GM23248 (cell line): ENCODE results near the gene LCNL1. TPM values are rescaled to one million over a fixed set of nuclear protein-coding genes. Genes with fewer than 3 reads are reported as not detected.
A peak's percentile ranks its signal among the peaks of the same experiment; 100 is the strongest.

Experiments
- DNase-seq: peaks from one replicate; pipeline ENCODE4 v3.0.0-alpha.2; 2015
- H2AFZ ChIP-seq: fragments of 200-600 bp; sonication (generic); 2 replicates; pipeline ENCODE4 v1.6.1; 2016; ENCODE audit warnings: antibody characterized with exemption
- H3F3A ChIP-seq: fragments of 200-600 bp; sonication (generic); 2 replicates; pipeline ENCODE4 v1.6.1; 2016; ENCODE audit warnings: mild to moderate bottlenecking, antibody characterized with exemption, mixed run types; ENCODE audit not compliant: insufficient read depth
- H3K27ac ChIP-seq: fragments of 200-600 bp; sonication (generic); 2 replicates; pipeline ENCODE4 v1.5.1; 2016; ENCODE audit warnings: mild to moderate bottlenecking
- H3K27me3 ChIP-seq: fragments of 200-600 bp; sonication (generic); replicated peaks from 2 replicates; pipeline ENCODE4 v1.6.1; 2016; ENCODE audit warnings: mild to moderate bottlenecking; ENCODE audit not compliant: insufficient read depth
- H3K36me3 ChIP-seq: fragments of 200-600 bp; sonication (generic); 2 replicates; pipeline ENCODE4 v1.6.1; 2016; ENCODE audit warnings: low read depth, mild to moderate bottlenecking
- H3K4me1 ChIP-seq: fragments of 200-600 bp; sonication (generic); 2 replicates; pipeline ENCODE4 v1.6.1; 2016; ENCODE audit warnings: mild to moderate bottlenecking; ENCODE audit not compliant: insufficient read depth
- H3K4me2 ChIP-seq: fragments of 200-600 bp; sonication (generic); one replicate; pipeline ENCODE4 v1.6.1; 2016; ENCODE audit warnings: mild to moderate bottlenecking; ENCODE audit not compliant: unreplicated experiment
- H3K4me3 ChIP-seq: fragments of 200-600 bp; sonication (generic); 2 replicates; pipeline ENCODE4 v1.5.1; 2016; ENCODE audit warnings: mild to moderate bottlenecking
- H3K79me2 ChIP-seq: fragments of 200-600 bp; sonication (generic); 2 replicates; pipeline ENCODE4 v1.6.1; 2016; ENCODE audit warnings: mild to moderate bottlenecking; ENCODE audit not compliant: insufficient read depth
- H3K9ac ChIP-seq: fragments of 200-600 bp; sonication (generic); 2 replicates; pipeline ENCODE4 v1.6.1; 2016; ENCODE audit warnings: mild to moderate bottlenecking
- H3K9me2 ChIP-seq: fragments of 200-600 bp; sonication (generic); 2 replicates; pipeline ENCODE4 v1.6.1; 2016; ENCODE audit warnings: mixed run types, mild to moderate bottlenecking, moderate library complexity; ENCODE audit not compliant: insufficient read depth
- H3K9me3 ChIP-seq: fragments of 200-600 bp; sonication (generic); one replicate; pipeline ENCODE4 v1.6.1; 2017; ENCODE audit warnings: low read depth
- H4K20me1 ChIP-seq: fragments of 200-600 bp; sonication (generic); 2 replicates; pipeline ENCODE4 v1.6.0; 2016; ENCODE audit not compliant: insufficient read depth
- EZH2 ChIP-seq: fragments of 200-600 bp; sonication (generic); IDR thresholded peaks from 2 replicates; pipeline ENCODE4 v1.6.1; 2018; ENCODE audit warnings: antibody characterized with exemption, mild to moderate bottlenecking; ENCODE audit not compliant: insufficient read depth, poor library complexity, severe bottlenecking
- EZH2phosphoT487 ChIP-seq: fragments of 200-600 bp; sonication (generic); IDR thresholded peaks from 2 replicates; pipeline ENCODE4 v1.6.1; 2018; ENCODE audit warnings: antibody characterized with exemption, moderate library complexity, mild to moderate bottlenecking, low read depth; ENCODE audit not compliant: insufficient read depth
- WGBS, 2 experiments: methylation state at CpG; one replicate each; pipeline ENCODE4 v1.1.6; 2015 to 2017; ENCODE audit warnings: low lambda C conversion rate in 2 of 2, low coverage in 1 of 2; ENCODE audit errors: missing lambda C conversion rate in 2 of 2; 5-methylcytosine and 5-hydroxymethylcytosine counted together
- in situ Hi-C: fragments of 300-500 bp; cut with MboI; formaldehyde crosslinking; loops from 2 replicates; pipeline ENCODE4 v1.15.0; 2020
- polyA plus RNA-seq: library from polyadenylated mRNA; unstranded; fragments of >200 nt; fragmentation: Nextera tagmentation; extraction: Ambion mirVana; gene quantifications from 2 replicates; pipeline ENCODE4 v1.2.1, GENCODE V29; 2016
- total RNA-seq: library from RNA; depleted of rRNA; stranded (reverse); fragments of >200 nt; shearing (Covaris generic); gene quantifications from 2 replicates; pipeline ENCODE4 v1.2.3, GENCODE V29; 2014

LCNL1 gene
- total and polyA plus RNA-seq, 2 experiments from 2014 or later = not detected

DNA sequence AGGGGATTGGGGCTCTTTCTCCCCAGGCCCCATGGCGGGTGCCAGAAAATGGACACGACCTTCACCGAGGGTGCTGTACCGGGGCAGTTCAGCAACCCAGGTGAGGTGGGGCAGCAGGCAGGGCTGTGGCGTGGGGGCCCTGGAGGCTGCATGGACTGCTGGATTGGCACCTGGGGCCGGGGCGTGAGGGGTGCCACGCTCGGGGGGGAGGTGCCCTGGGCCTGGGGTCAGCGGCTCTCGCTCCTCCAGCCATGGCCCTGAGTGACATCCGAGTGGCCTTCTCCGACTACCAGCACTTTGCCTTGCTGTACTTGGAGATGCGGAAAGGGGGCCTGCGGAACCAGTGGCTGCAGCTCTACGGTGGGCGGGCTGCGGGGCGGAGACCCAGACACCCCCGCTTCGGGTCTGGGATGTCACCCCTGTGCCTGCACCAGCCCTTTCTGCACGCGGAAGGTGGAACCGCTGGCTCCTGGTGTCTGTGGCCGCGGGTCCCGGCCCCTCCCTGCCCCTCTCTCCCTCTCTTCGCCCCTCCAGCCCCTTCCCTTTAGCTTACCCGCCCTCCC is 1.8 kb downstream of the LCNL1 start:
- no peak overlapping the region for H3K4me2 ChIP-seq
- H4K20me1 ChIP-seq = no peaks in the 10 kb centered on the region
- H3K4me3 ChIP-seq = no peak overlapping the region
- H3K9me2 ChIP-seq = no peaks in the 10 kb centered on the region
- H3K9ac ChIP-seq = no peak overlapping the region
- H3K27me3 ChIP-seq = peaks cover 19% of the 10 kb centered on the region; the same call in 1 of the 2 replicates
- 38 to 67% methylated on average over 14 to 18 of the region's 29 CpGs for WGBS, 2 experiments
- in situ Hi-C loops = no loop called here
- H3K79me2 ChIP-seq = no peaks in the 10 kb centered on the region
- H3F3A ChIP-seq = no peaks in the 10 kb centered on the region
- no peak overlapping the region for H3K27ac ChIP-seq
- H3K36me3 ChIP-seq = no peaks in the 10 kb centered on the region
- no peak for DNase-seq
- no peaks in the 10 kb centered on the region for H3K9me3 ChIP-seq
- H2AFZ ChIP-seq = no peak overlapping the region
- no peaks in the 10 kb centered on the region for H3K4me1 ChIP-seq
- no peak for TF ChIP-seq EZH2phosphoT487
- no peak for TF ChIP-seq EZH2

DNA sequence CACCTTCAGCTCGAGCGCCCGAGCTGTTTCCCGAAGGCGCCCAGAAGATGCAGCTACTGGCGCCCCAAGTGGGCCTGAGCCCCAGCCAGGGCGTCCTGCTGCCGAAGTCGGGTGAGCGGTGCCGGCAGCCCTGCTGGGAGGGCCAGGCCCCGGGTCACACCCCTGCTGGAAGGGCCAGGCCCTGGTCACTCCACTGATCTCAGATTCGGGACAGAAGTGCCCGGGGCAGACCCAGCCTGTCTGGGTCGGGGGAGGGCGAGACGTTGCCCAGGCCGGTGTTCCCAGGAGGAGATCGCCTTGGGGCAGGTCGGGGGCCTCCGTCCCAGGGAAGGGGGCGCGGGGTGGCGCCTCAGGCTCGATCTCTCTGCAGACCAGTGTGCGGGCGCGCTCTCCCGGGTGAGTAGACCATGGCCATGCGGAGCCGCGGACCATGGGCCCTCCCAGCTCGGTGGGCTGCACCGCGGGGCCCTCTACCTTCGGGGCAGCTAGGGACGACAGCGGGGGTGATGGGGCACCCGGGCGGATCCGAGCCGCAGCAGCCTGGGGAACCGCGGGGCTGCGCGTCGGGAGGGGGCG is 2.3 kb downstream of the LCNL1 start:
- no peak overlapping the region for H3K27ac ChIP-seq
- no peaks in the 10 kb centered on the region for H3K79me2 ChIP-seq
- peaks cover 19% of the 10 kb centered on the region; the same call in 1 of the 2 replicates for H3K27me3 ChIP-seq
- H3K4me3 ChIP-seq = no peak overlapping the region
- H3K9me3 ChIP-seq = no peaks in the 10 kb centered on the region
- no peaks in the 10 kb centered on the region for H3K4me1 ChIP-seq
- 4% methylated on average over 21 to 31 of the region's 48 CpGs for WGBS, 2 experiments
- H4K20me1 ChIP-seq = no peaks in the 10 kb centered on the region
- peak; percentile 44 for TF ChIP-seq EZH2
- TF ChIP-seq EZH2phosphoT487 = no peak
- in situ Hi-C loops = no loop called here
- no peak overlapping the region for H2AFZ ChIP-seq
- no peak overlapping the region for H3K9ac ChIP-seq
- H3F3A ChIP-seq = no peaks in the 10 kb centered on the region
- H3K9me2 ChIP-seq = no peaks in the 10 kb centered on the region
- DNase-seq = no peak
- no peak overlapping the region for H3K4me2 ChIP-seq
- no peaks in the 10 kb centered on the region for H3K36me3 ChIP-seq

DNA sequence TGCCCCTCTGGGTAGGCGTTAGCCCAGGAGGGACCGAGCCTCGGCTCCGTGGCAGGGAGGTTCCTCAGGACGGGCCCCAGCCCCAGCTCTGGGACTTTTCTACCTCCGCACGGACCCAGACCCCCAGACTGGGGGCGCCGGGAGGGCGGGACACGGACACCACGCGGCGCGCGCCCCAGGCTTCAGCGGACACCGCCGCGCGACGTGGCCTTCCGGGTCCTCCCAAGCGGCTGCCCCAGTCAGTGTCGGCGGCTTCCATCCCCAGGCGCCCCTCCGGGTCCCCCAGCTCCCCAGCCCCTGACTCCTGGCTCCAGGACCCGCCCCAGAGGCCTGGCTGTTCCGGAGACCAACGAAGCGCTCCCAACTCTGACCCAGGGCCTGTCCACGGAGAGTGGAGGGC is 3.1 kb downstream of the LCNL1 start:
- no peak for TF ChIP-seq EZH2phosphoT487
- TF ChIP-seq EZH2 = no peak
- in situ Hi-C loops = no loop called here
- WGBS, 2 experiments = 39 to 85% methylated on average over 5 to 31 of the region's 33 CpGs

DNA sequence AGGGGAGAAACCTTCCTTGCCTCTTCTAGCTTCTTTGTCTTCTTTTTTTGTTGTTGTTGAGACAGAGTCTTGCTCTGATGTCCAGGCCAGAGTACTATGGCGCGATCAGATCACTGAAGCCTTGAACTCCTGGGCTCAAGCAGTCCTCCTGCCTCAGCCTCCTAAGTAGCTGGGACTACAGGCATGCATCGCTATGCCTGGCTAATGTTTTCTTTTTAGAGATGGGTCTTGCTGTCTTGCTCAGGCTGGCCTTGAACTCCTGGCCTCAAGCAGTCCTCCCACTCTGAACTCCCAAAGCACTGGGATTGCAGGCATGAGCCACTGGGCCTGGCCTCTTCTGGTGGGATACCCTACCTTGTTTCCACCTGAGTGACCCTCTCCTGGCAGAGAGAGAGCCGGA is 6.1 kb downstream of the LCNL1 start:
- no peak overlapping the region for H3K27ac ChIP-seq
- 96% methylated on average over 4 of the region's 4 CpGs for WGBS, 2 experiments

More for the DNA sequence above, 3.1 kb downstream of the LCNL1 start:
- Histone ChIP-seq H3K9me2 (no peaks in the 10 kb centered on the region), H3K27ac (no peak overlapping the region), H3K4me2 (no peak overlapping the region), H3K9ac (no peak overlapping the region), H4K20me1 (no peaks in the 10 kb centered on the region), H3F3A (peaks cover under 1% of the 10 kb centered on the region; the same call in 1 of the 2 replicates), H3K27me3 (peaks cover 19% of the 10 kb centered on the region; the same call in 1 of the 2 replicates), H2AFZ (no peak overlapping the region), H3K36me3 (no peaks in the 10 kb centered on the region), H3K9me3 (no peaks in the 10 kb centered on the region), H3K79me2 (no peaks in the 10 kb centered on the region), H3K4me1 (no peaks in the 10 kb centered on the region), H3K4me3 (no peak overlapping the region)
- no peak for DNase-seq

More for the DNA sequence above, 6.1 kb downstream of the LCNL1 start:
- in situ Hi-C loops = no loop called here
- no peak overlapping the region for H2AFZ ChIP-seq
- no peaks in the 10 kb centered on the region for H4K20me1 ChIP-seq
- DNase-seq = no peak
- no peak overlapping the region for H3K4me2 ChIP-seq
- no peaks in the 10 kb centered on the region for H3K9me2 ChIP-seq
- peaks cover 19% of the 10 kb centered on the region; the same call in 1 of the 2 replicates for H3K27me3 ChIP-seq
- H3K4me3 ChIP-seq = no peak overlapping the region
- peaks cover 7% of the 10 kb centered on the region; the same call in 1 of the 2 replicates for H3F3A ChIP-seq
- peaks cover 4% of the 10 kb centered on the region; the same call in 1 of the 2 replicates for H3K4me1 ChIP-seq
- H3K79me2 ChIP-seq = 0 out of 2 replicates have a peak, but pooled peaks cover 4% of the 10 kb centered on the region
- TF ChIP-seq EZH2phosphoT487 = no peak
- no peak for TF ChIP-seq EZH2
- H3K9me3 ChIP-seq = no peaks in the 10 kb centered on the region
- no peak overlapping the region for H3K9ac ChIP-seq
- H3K36me3 ChIP-seq = no peaks in the 10 kb centered on the region
